AG10803 (cell line): Measurements from ENCODE around the gene KRTAP5-2.

ENCODE experiments used
- DNase-seq: peaks from one replicate; pipeline ENCODE4 v3.0.0; 2010; ENCODE audit warnings: low read depth
- H3K4me3 ChIP-seq: 2 replicates; pipeline ENCODE4 v1.5.1; 2011; ENCODE audit warnings: mild to moderate bottlenecking, low read length, control low read depth
- CTCF ChIP-seq: conservative IDR thresholded peaks from 2 replicates; pipeline ENCODE4 v1.5.1; 2011; ENCODE audit warnings: mild to moderate bottlenecking, low read length, control low read depth, inconsistent platforms

KRTAP5-2 gene

DNA sequence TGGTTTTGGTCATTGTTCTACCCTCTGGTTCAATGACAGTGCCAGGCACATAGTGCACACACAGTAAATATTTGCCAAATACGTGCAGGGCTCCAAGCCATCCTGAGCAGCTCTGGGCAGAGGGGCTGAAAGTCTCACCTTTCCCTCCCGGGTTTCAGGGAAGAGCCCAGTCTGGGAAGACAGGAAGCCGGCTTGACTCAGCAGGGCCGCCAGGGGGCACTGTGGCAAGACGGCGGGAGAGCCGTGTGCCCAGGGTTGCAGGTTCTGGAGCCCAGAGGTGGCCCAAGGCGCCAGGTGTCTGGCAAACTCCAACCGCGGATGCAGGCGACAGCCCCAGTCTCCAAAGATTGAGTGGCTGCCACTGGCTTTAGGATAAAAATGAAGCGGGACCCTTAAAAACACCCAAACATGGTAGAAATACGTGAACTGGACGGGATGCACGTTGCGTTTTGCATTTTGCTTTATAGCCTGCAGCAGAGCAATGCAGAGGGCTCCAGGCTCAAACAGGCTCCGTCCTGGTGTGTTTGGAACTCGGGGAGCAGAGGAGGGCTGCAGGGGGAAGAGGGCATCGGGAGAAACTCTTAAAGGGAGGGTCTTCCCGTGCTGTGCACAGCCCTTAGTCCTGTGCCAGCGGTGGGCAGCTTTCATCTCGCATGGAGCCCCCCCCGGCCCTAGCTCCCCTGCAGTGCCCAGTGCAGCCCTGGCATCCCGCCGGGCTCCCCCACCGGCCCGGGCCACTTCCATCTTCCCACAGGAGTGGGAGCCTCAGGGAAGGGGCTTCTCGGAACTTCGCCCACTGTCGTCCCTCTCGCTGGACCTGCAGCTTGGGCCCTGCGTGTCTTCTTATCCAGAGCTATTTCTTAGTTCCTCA lies 42.2 kb upstream of the KRTAP5-2 start:
- H3K4me3 ChIP-seq = no peak overlapping the region
- peak; percentile 63 for TF ChIP-seq CTCF
- no peak for DNase-seq

DNA sequence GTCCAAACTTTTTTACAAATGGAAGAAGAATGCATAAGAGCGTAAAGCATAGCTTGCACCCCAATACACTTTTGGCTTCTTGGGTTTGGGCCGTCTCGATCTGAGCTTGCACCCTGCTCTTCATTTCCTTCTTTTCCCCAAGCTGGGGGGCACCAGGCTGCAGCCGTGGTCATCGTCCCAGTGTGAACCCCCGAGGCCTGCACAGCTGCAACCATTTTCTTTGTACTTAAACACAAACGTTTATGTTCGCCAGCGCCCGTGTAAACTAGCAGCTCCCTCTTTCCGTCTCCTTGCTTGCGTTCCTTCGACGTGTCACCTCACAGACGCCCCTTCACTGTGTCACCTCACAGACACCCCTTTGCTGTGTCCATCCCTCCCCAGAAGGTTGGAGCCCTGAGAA lies 41.6 kb upstream of the KRTAP5-2 start:
- DNase-seq = no peak
- no peak overlapping the region for H3K4me3 ChIP-seq
- no peak for TF ChIP-seq CTCF

GRCh38 chr11:1639102-1639620 lies 41.1 kb upstream of the KRTAP5-2 start:
- no peak for TF ChIP-seq CTCF
- no peak for DNase-seq
- H3K4me3 ChIP-seq = no peak overlapping the region

GRCh38 chr11:1638344-1638743 lies 40.2 kb upstream of the KRTAP5-2 start:
- no peak overlapping the region for H3K4me3 ChIP-seq
- DNase-seq = no peak
- no peak for TF ChIP-seq CTCF

DNA sequence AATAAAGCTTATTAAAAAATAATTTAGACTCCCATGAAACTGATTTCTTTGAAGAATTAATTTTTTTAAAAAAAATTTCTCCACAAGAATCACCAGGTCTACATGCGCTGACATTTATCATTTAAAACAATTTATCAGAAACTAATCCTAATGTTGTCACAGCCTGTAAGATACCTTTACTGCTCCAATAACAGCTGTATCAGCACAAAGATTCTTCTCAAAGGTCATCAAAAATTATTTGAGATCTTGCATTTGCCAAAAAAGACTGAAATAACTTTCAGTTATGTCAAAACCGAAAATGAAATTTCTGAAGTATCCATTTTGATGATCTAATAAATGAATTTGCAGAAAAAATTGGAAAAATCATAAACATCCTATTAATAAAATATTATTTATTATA lies 39.5 kb upstream of the KRTAP5-2 start:
- no peak for TF ChIP-seq CTCF
- H3K4me3 ChIP-seq = no peak overlapping the region
- DNase-seq = no peak

DNA sequence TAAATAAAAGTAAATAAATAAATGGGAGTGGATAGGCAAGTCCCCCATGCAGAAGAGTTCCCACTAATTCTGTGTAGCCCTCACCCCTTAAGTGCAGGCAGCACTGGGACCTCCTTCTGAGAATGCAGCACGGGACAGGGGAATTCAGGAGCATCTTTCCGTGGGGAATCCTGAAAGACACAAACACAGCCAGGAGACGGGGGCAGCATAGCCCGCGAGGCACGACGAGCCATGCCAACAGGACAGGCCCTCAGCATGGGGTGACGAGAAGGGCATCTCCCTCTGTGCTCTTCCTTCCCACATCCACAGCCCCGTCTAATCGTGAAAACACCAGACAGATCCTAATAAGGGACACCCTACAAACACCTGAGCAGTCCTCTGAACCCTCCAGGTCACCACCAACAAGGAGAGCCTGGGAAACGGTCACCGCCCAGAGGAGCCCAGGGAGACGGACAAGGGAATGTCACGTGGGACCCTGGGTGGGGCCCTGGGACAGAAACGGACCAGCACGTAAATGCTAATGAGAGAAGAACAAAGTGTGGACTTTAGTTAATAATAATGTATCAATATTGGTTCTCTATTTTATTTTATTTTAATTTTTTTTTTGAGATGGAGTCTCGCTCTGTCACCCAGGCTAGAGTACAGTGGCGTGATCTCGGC lies 38.3 kb upstream of the KRTAP5-2 start:
- H3K4me3 ChIP-seq = no peak overlapping the region
- no peak for DNase-seq
- TF ChIP-seq CTCF = no peak
